H9 (cell line): ENCODE results near the gene PGF. TPM values are rescaled to one million over a fixed set of nuclear protein-coding genes. Genes with fewer than 3 reads are reported as not detected.

Experiments
- DNase-seq: peaks from one replicate; pipeline ENCODE4 v3.0.0-alpha.2; 2017
- H2AFZ ChIP-seq: one replicate; pipeline ENCODE4 v1.6.1; 2013; ENCODE audit warnings: mild to moderate bottlenecking, low read length, control low read depth, moderate library complexity
- H2AK5ac ChIP-seq: 2 replicates; pipeline ENCODE4 v1.6.1; 2013; ENCODE audit warnings: low read length, control low read depth, mixed read lengths; ENCODE audit not compliant: insufficient read length
- H2BK120ac ChIP-seq: one replicate; pipeline ENCODE4 v1.6.1; 2013; ENCODE audit warnings: low read depth, mild to moderate bottlenecking, low read length, control low read depth, inconsistent platforms; ENCODE audit not compliant: poor library complexity, severe bottlenecking
- H2BK12ac ChIP-seq: 2 replicates; pipeline ENCODE4 v1.6.1; 2013; ENCODE audit warnings: low read length, control low read depth, mixed read lengths, low read depth; ENCODE audit not compliant: insufficient read length
- H2BK15ac ChIP-seq: 2 replicates; pipeline ENCODE4 v1.6.1; 2013; ENCODE audit warnings: low read depth, low read length, control low read depth
- H2BK20ac ChIP-seq: one replicate; pipeline ENCODE4 v1.6.1; 2013; ENCODE audit warnings: low read depth, mild to moderate bottlenecking, low read length, control low read depth, inconsistent platforms; ENCODE audit not compliant: poor library complexity, severe bottlenecking
- H2BK5ac ChIP-seq: 2 replicates; pipeline ENCODE4 v1.6.1; 2013; ENCODE audit warnings: low read length, control low read depth, mixed read lengths; ENCODE audit not compliant: insufficient read length
- H3K14ac ChIP-seq: 2 replicates; pipeline ENCODE4 v1.6.1; 2013; ENCODE audit warnings: low read length, control low read depth; ENCODE audit not compliant: insufficient read depth
- H3K18ac ChIP-seq: 2 replicates; pipeline ENCODE4 v1.6.1; 2013; ENCODE audit warnings: low read depth, mild to moderate bottlenecking, mixed read lengths, low read length, control low read depth; ENCODE audit not compliant: insufficient read length
- H3K23ac ChIP-seq: 2 replicates; pipeline ENCODE4 v1.6.1; 2013; ENCODE audit warnings: low read length, control low read depth, mixed read lengths, low read depth; ENCODE audit not compliant: insufficient read length
- H3K23me2 ChIP-seq: 2 replicates; pipeline ENCODE4 v1.6.1; 2013; ENCODE audit warnings: low read depth, mild to moderate bottlenecking, mixed read lengths, low read length, control low read depth; ENCODE audit not compliant: insufficient read length, poor library complexity, severe bottlenecking
- H3K27ac ChIP-seq: 2 replicates; pipeline ENCODE4 v1.5.1; 2013; ENCODE audit warnings: low read length, control low read depth, mixed read lengths, low read depth; ENCODE audit not compliant: insufficient read length
- H3K27me3 ChIP-seq: 2 replicates; pipeline ENCODE4 v1.6.1; 2013; ENCODE audit warnings: low read length, control low read depth, inconsistent platforms; ENCODE audit not compliant: insufficient read depth
- H3K4ac ChIP-seq: 2 replicates; pipeline ENCODE4 v1.6.1; 2013; ENCODE audit warnings: low read depth, mild to moderate bottlenecking, control low read depth, inconsistent platforms, low read length, moderate library complexity
- H3K4me1 ChIP-seq: 2 replicates; pipeline ENCODE4 v1.6.1; 2013; ENCODE audit warnings: low read length, control low read depth, inconsistent platforms; ENCODE audit not compliant: insufficient read depth
- H3K4me2 ChIP-seq: 2 replicates; pipeline ENCODE4 v1.6.1; 2013; ENCODE audit warnings: low read length, control low read depth, mixed read lengths; ENCODE audit not compliant: insufficient read length, insufficient read depth
- H3K56ac ChIP-seq: 2 replicates; pipeline ENCODE4 v1.6.1; 2013; ENCODE audit warnings: low read depth, mild to moderate bottlenecking, mixed read lengths, low read length, control low read depth; ENCODE audit not compliant: insufficient read length
- H3K79me1 ChIP-seq: 2 replicates; pipeline ENCODE4 v1.6.1; 2013; ENCODE audit warnings: low read depth, mild to moderate bottlenecking, moderate library complexity, low read length, control low read depth, inconsistent platforms; ENCODE audit not compliant: insufficient read depth, poor library complexity, severe bottlenecking
- H3K79me2 ChIP-seq: 2 replicates; pipeline ENCODE4 v1.6.1; 2013; ENCODE audit warnings: low read length, control low read depth, inconsistent platforms; ENCODE audit not compliant: insufficient read depth
- H3K9ac ChIP-seq: 2 replicates; pipeline ENCODE4 v1.6.1; 2013; ENCODE audit warnings: low read length, control low read depth, mixed read lengths; ENCODE audit not compliant: insufficient read length; ENCODE audit errors: extremely low read depth
- H3K9me3 ChIP-seq: one replicate; pipeline ENCODE4 v1.6.1; 2013; ENCODE audit warnings: low read depth, low read length, inconsistent platforms; ENCODE audit not compliant: control insufficient read depth
- H3T11ph ChIP-seq: one replicate; pipeline ENCODE4 v1.6.1; 2013; ENCODE audit warnings: mild to moderate bottlenecking, low read length, control low read depth, inconsistent platforms
- H4K20me1 ChIP-seq: one replicate; pipeline ENCODE4 v1.6.1; 2013; ENCODE audit not compliant: control insufficient read depth, insufficient read length, insufficient read depth
- H4K5ac ChIP-seq: 2 replicates; pipeline ENCODE4 v1.6.1; 2013; ENCODE audit warnings: low read depth, mild to moderate bottlenecking, mixed read lengths, low read length, control low read depth; ENCODE audit not compliant: insufficient read length
- H4K8ac ChIP-seq: replicated peaks from 2 replicates; pipeline ENCODE4 v1.6.1; 2013; ENCODE audit warnings: low read length, control low read depth, mixed read lengths, low read depth; ENCODE audit not compliant: insufficient read length
- H4K91ac ChIP-seq: 2 replicates; pipeline ENCODE4 v1.6.1; 2013; ENCODE audit warnings: low read depth, mild to moderate bottlenecking, moderate library complexity, mixed read lengths, low read length, control low read depth; ENCODE audit not compliant: insufficient read length
- H3K27ac Mint-ChIP-seq, 3 experiments: 2 replicates in 2 of 3; 3 replicates in 1 of 3; pipeline ENCODE4 v1.8.0; 2020 to 2021; ENCODE audit warnings: mixed read lengths in 3 of 3, mild to moderate bottlenecking in 1 of 3, moderate library complexity in 1 of 3
- H3K27me3 Mint-ChIP-seq: 2 replicates; pipeline ENCODE4 v1.8.0; 2021; ENCODE audit warnings: low read depth, mild to moderate bottlenecking, moderate library complexity, mixed read lengths
- H3K36me3 Mint-ChIP-seq, 3 experiments: 2 replicates in 2 of 3; 3 replicates in 1 of 3; pipeline ENCODE4 v1.8.0; 2020 to 2021; ENCODE audit warnings: low read depth in 3 of 3, mixed read lengths in 3 of 3; ENCODE audit not compliant: insufficient read depth in 1 of 3
- H3K4me1 Mint-ChIP-seq, 2 experiments: 2 replicates each; pipeline ENCODE4 v1.8.0; 2020; ENCODE audit warnings: mixed read lengths in 2 of 2
- H3K4me3 Mint-ChIP-seq, 2 experiments: 2 replicates in 1 of 2; 3 replicates in 1 of 2; pipeline ENCODE4 v1.8.0; 2020 to 2021; ENCODE audit warnings: mild to moderate bottlenecking in 2 of 2, mixed read lengths in 2 of 2, moderate library complexity in 1 of 2
- H3K9me3 Mint-ChIP-seq, 2 experiments: 2 replicates in 1 of 2; 3 replicates in 1 of 2; pipeline ENCODE4 v1.8.0; 2020; ENCODE audit warnings: mild to moderate bottlenecking in 2 of 2, mixed read lengths in 2 of 2, moderate library complexity in 1 of 2
- CTCF ChIP-seq: fragments of 200-600 bp; sonication (generic); conservative IDR thresholded peaks from 3 replicates; pipeline ENCODE4 v1.8.0; 2021; ENCODE audit warnings: antibody characterized with exemption, mild to moderate bottlenecking
- whole genome bisulfite sequencing: extraction: QIAGEN DNeasy Blood & Tissue Kit; methylation state at CpG from one replicate; pipeline ENCODE4 v1.1.7; 2013; ENCODE audit warnings: missing lambda C conversion rate, low lambda C conversion rate, mixed read lengths; ENCODE audit not compliant: insufficient read length; ENCODE audit errors: extremely low coverage; 5-methylcytosine and 5-hydroxymethylcytosine counted together
- total RNA-seq: library from RNA; stranded (reverse); gene quantifications from 2 replicates; pipeline ENCODE4 v1.2.1, GENCODE V29; 2021

PGF gene
- total RNA-seq, 1 experiment from 2014 or later = 2.3 TPM

- H3K56ac ChIP-seq = no peak overlapping the region
- H2AFZ ChIP-seq = no peak overlapping the region
- no peaks in the 10 kb centered on the region for H3K27me3 ChIP-seq
- H2BK120ac ChIP-seq = no peak overlapping the region
- no peaks in the 10 kb centered on the region for H3K9me3 ChIP-seq
- no peak overlapping the region for H2BK5ac ChIP-seq
- H3K9ac ChIP-seq = no peak overlapping the region
- Mint-ChIP-seq H3K4me3 (no peak overlapping the region), H3K27ac (no peak overlapping the region), H3K27me3 (no peaks in the 10 kb centered on the region), H3K9me3 (no peaks in the 10 kb centered on the region), H3K36me3 (no peaks in the 10 kb centered on the region; a peak in 1 of 7 replicates), H3K4me1 (peaks cover 14 to 29% of the 10 kb centered on the region in 2 experiments)
- H3K79me2 ChIP-seq = no peaks in the 10 kb centered on the region
- no peak overlapping the region for H2BK12ac ChIP-seq
- H3K23ac ChIP-seq = no peak overlapping the region
- no peak overlapping the region for H3K27ac ChIP-seq
- H2AK5ac ChIP-seq = no peak overlapping the region
- no peak overlapping the region for H4K5ac ChIP-seq
- H3K18ac ChIP-seq = no peak overlapping the region
- H3K14ac ChIP-seq = no peak overlapping the region; the same call in 1 of the 2 replicates
- no peak for DNase-seq
- H4K8ac ChIP-seq = no peak overlapping the region
- no peak overlapping the region for H2BK20ac ChIP-seq
- WGBS = no CpG with 5 or more reads among the region's 10 CpGs
- no peaks in the 10 kb centered on the region for H3K79me1 ChIP-seq
- no peak overlapping the region for H3K4ac ChIP-seq
- H2BK15ac ChIP-seq = no peak overlapping the region
- H3K4me1 ChIP-seq = no peaks in the 10 kb centered on the region; the same call in 1 of the 2 replicates
- no peaks in the 10 kb centered on the region for H4K20me1 ChIP-seq
- H4K91ac ChIP-seq = no peak overlapping the region
- no peak overlapping the region for H3T11ph ChIP-seq
- TF ChIP-seq CTCF = no peak
- no peak overlapping the region for H3K4me2 ChIP-seq
- no peaks in the 10 kb centered on the region for H3K23me2 ChIP-seq
Observed at GRCh38 chr14:74985028-74985310, 29.6 kb upstream of the PGF start.
